ENCODE measurements around the gene RRAGC.

- TF ChIP-seq CTCF (IDR thresholded peaks at IDR 0.05 in 8 of 11, conservative IDR thresholded peaks at IDR 0.05 in 3 of 11) (no peak), POLR2A (IDR thresholded peaks at IDR 0.05) (no peak)
Measured at GRCh38 chr1:38885092-38885491, 25.5 kb upstream of the RRAGC start.
